Left ventricle myocardium superior (tissue), 1 donor: ENCODE results near the gene CFAP58. TPM values are rescaled to one million over a fixed set of nuclear protein-coding genes. Genes with fewer than 3 reads are reported as not detected.

ENCODE experiments used
- ATAC-seq: fragments of 200-7000 bp; cut with Tn5 transposase; one replicate; pipeline ENCODE4 v1.9.1; 2020; ENCODE audit warnings: mild to moderate bottlenecking, moderate library complexity
- DNase-seq: peaks from one replicate; pipeline ENCODE4 v3.0.0-alpha.2; 2020
- intact Hi-C: fragments of 100-400 bp; cut with micrococcal nuclease; formaldehyde crosslinking; loops from one replicate; pipeline ENCODE4 v1.11.0; 2022
- total RNA-seq: library from RNA; stranded (reverse); fragmentation: NEBNext Ultra II Directional; extraction: Animal tissue kit (Norgen Biotek cat#: 25700); gene quantifications from one replicate; pipeline ENCODE4 v1.2.1, GENCODE V29; 2021
- donor health status: DM: no; HTN: yes; CAD: no; lungs with severe emphysema.

The CFAP58 gene
- total RNA-seq, 1 donor from 2014 or later = 1.2 TPM

- no peak for ATAC-seq
- intact Hi-C loops = no loop called here
- no peak for DNase-seq
Observed at GRCh38 chr10:104403636-104404035, 50.0 kb downstream of the CFAP58 start.

GRCh38 chr10:104406715-104407650 is 53.4 kb downstream of the CFAP58 start:
- DNase-seq = no peak
- ATAC-seq = peak; percentile 43
- intact Hi-C loops = no loop called here

GRCh38 chr10:104413528-104413927 is 59.9 kb downstream of the CFAP58 start:
- DNase-seq = no peak
- no peak for ATAC-seq
- intact Hi-C loops = no loop called here

GRCh38 chr10:104415526-104416165 is 62.0 kb downstream of the CFAP58 start:
- DNase-seq (no peak), ATAC-seq (no peak)
- intact Hi-C loops = no loop called here

GRCh38 chr10:104416851-104417250 is 63.2 kb downstream of the CFAP58 start:
- ATAC-seq = no peak
- intact Hi-C loops = no loop called here
- no peak for DNase-seq

- ATAC-seq = no peak
- DNase-seq = no peak
- intact Hi-C loops = no loop called here
Observed at GRCh38 chr10:104417637-104418292, 64.1 kb downstream of the CFAP58 start.

- intact Hi-C loops = no loop called here
- DNase-seq (no peak), ATAC-seq (no peak)
Observed at GRCh38 chr10:104424719-104425118, 71.1 kb downstream of the CFAP58 start.

GRCh38 chr10:104427989-104428388 is 74.4 kb downstream of the CFAP58 start:
- intact Hi-C loops = no loop called here
- no peak for ATAC-seq
- DNase-seq = no peak

- ATAC-seq = no peak
- DNase-seq = no peak
- intact Hi-C loops = no loop called here
Observed at GRCh38 chr10:104429846-104430245, 76.2 kb downstream of the CFAP58 start.

- intact Hi-C loops = no loop called here
- ATAC-seq = no peak
Observed at GRCh38 chr10:104430360-104430759, 76.7 kb downstream of the CFAP58 start.

GRCh38 chr10:104433669-104434068 is 80.0 kb downstream of the CFAP58 start:
- ATAC-seq = no peak
- intact Hi-C loops = no loop called here

More at GRCh38 chr10:104430360-104430759, 76.7 kb downstream of the CFAP58 start:
- no peak for DNase-seq

GRCh38 chr10:104434601-104435000 is 81.0 kb downstream of the CFAP58 start:
- intact Hi-C loops = no loop called here
- ATAC-seq (no peak), DNase-seq (no peak)

More at GRCh38 chr10:104433669-104434068, 80.0 kb downstream of the CFAP58 start:
- no peak for DNase-seq

GRCh38 chr10:104435822-104436221 is 82.2 kb downstream of the CFAP58 start:
- intact Hi-C loops = no loop called here
- no peak for DNase-seq
- no peak for ATAC-seq

GRCh38 chr10:104437226-104437625 is 83.6 kb downstream of the CFAP58 start:
- no peak for DNase-seq
- ATAC-seq = no peak
- intact Hi-C loops = no loop called here

GRCh38 chr10:104440221-104440620 is 86.6 kb downstream of the CFAP58 start:
- intact Hi-C loops = no loop called here
- no peak for DNase-seq
- no peak for ATAC-seq

GRCh38 chr10:104441329-104442000 is 87.8 kb downstream of the CFAP58 start:
- intact Hi-C loops = loop anchor here (1.0 kb wide), 1 partner anchor 10 kb away; no protein-coding TSS in a partner anchor
- DNase-seq (no peak), ATAC-seq (no peak)

GRCh38 chr10:104445359-104445758 is 91.7 kb downstream of the CFAP58 start:
- intact Hi-C loops = no loop called here
- ATAC-seq (no peak), DNase-seq (no peak)

GRCh38 chr10:104446151-104446550 is 92.5 kb downstream of the CFAP58 start:
- ATAC-seq = no peak

GRCh38 chr10:104447331-104447730 is 93.7 kb downstream of the CFAP58 start:
- ATAC-seq (no peak), DNase-seq (no peak)
- intact Hi-C loops = no loop called here

More at GRCh38 chr10:104446151-104446550, 92.5 kb downstream of the CFAP58 start:
- intact Hi-C loops = no loop called here
- DNase-seq = no peak
